GM12878 (cell line): ENCODE results near the gene MYL11. TPM values are rescaled to one million over a fixed set of nuclear protein-coding genes. Genes with fewer than 3 reads are reported as not detected.
A peak's percentile ranks its signal among the peaks of the same experiment; 100 is the strongest.

Experiments used
- CBX3 ChIP-seq: fragments of 200-600 bp; sonication (generic); IDR thresholded peaks from 2 replicates; pipeline ENCODE4 v1.6.1; 2016; ENCODE audit warnings: low read depth, borderline replicate concordance
- CHD2 ChIP-seq: IDR thresholded peaks from 2 replicates; pipeline ENCODE4 v1.6.1; 2011; ENCODE audit warnings: low read depth, low read length, improper control_type of control experiment, borderline replicate concordance
- NBN ChIP-seq: fragments of 450-650 bp; IDR thresholded peaks from 2 replicates; pipeline ENCODE4 v1.6.1; 2016
- PAX5 ChIP-seq: IDR thresholded peaks from 2 replicates; pipeline ENCODE4 v1.6.1; 2011; ENCODE audit warnings: low read depth, low read length, borderline replicate concordance
- RFX5 ChIP-seq: IDR thresholded peaks from 2 replicates; pipeline ENCODE4 v1.6.1; 2011; ENCODE audit warnings: low read depth, low read length, improper control_type of control experiment
- SRF ChIP-seq, 2 experiments: IDR thresholded peaks; 2 replicates each; pipeline ENCODE4 v1.6.1; 2011; ENCODE audit warnings: low read depth in 2 of 2, low read length in 2 of 2, mild to moderate bottlenecking in 1 of 2, moderate library complexity in 1 of 2
- YY1 ChIP-seq: IDR thresholded peaks from 2 replicates; pipeline ENCODE4 v1.6.1; 2011; ENCODE audit warnings: low read depth, mild to moderate bottlenecking, low read length
- polyA plus RNA-seq, 11 experiments: library from polyadenylated mRNA; depleted of rRNA in 4 of 11; unstranded in 6 of 11; stranded (reverse) in 5 of 11; fragments of >200 nt; fragmentation: Nextera tagmentation in 4 of 11; fragmentation: Illumina TruSeq in 1 of 11; extraction: Ambion mirVana in 4 of 11; extraction: Trizol in 1 of 11; gene quantifications; 1 replicate in 1 of 11; 2 replicates in 10 of 11; pipeline versions ENCODE4 v1.2.1 to v1.2.3, GENCODE V29; 2011 to 2016; ENCODE audit warnings: inconsistent platforms in 2 of 11, missing spikeins in 2 of 11, low read depth in 1 of 11
- total RNA-seq, 4 experiments: library from RNA; depleted of rRNA in 3 of 4; stranded (reverse); fragments of >200 nt in 3 of 4; fragmentation: Illumina TruSeq in 1 of 4; extraction: Trizol in 1 of 4; gene quantifications; 2 replicates each; pipeline versions ENCODE4 v1.2.1 to v1.2.3, GENCODE V29; 2013 to 2021
- TF ChIP-seq, protein P1 (sequence below): fragments of 450-650 bp; IDR thresholded peaks from 2 replicates; pipeline ENCODE4 v1.6.1; 2017; ENCODE audit warnings: mild to moderate bottlenecking, low read depth, inconsistent platforms; ENCODE audit not compliant: poor library complexity, severe bottlenecking
- TF ChIP-seq, protein P2 (sequence below): fragments of 450-650 bp; IDR thresholded peaks from 2 replicates; pipeline ENCODE4 v1.6.1; 2017; ENCODE audit warnings: mild to moderate bottlenecking

Gene MYL11
- total and polyA plus RNA-seq, 10 of the 15 experiments (the other 5 are each of a cell fraction or from before 2014, with no cell fraction given) = 0.19 to 1.2 (median 0.61) TPM; not detected in 5

DNA sequence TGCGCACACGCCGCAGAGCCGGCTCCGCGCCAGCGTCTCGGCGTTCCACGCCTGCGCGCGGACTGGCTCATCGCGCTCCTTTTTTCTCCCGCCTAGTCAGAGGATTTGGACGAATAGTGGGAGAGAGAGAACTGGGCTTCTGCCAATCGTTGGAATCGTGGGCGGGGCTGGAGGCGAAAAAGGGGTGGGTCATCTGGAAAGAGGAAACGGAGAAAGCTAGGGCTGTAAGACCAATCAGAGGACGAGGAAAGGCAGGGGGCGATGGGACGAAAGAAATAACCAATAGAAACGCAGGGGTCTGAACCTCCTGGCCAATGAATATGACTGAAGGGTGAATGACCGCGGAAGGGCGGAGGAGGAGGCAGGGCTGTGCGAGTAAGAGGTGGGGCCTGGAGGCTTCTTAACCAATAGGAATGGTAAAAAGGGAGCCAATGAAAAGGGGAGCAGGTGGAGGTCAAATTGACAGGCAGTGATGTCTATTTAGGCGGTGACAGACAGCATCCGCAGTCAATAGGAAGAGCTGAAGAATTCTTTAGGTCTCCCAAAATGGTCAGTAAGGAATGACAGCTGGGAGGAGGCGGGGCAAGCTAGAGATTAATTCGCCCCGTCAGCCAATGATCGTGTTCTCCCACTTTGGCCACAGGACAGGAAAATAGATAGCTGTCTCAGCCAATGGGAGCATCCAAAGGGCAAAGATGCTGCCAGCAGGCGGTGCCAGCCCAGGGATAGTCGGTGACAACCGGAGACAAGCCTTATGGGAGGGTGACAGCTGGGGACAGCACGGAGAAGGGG lies 4.0 kb upstream of the MYL11 start, which contains the start of gene TBC1D10B (continued):
- TF ChIP-seq, protein P1, sequence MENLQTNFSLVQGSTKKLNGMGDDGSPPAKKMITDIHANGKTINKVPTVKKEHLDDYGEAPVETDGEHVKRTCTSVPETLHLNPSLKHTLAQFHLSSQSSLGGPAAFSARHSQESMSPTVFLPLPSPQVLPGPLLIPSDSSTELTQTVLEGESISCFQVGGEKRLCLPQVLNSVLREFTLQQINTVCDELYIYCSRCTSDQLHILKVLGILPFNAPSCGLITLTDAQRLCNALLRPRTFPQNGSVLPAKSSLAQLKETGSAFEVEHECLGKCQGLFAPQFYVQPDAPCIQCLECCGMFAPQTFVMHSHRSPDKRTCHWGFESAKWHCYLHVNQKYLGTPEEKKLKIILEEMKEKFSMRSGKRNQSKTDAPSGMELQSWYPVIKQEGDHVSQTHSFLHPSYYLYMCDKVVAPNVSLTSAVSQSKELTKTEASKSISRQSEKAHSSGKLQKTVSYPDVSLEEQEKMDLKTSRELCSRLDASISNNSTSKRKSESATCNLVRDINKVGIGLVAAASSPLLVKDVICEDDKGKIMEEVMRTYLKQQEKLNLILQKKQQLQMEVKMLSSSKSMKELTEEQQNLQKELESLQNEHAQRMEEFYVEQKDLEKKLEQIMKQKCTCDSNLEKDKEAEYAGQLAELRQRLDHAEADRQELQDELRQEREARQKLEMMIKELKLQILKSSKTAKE = peak; percentile 92
- 0 out of 2 replicates have a peak, but pooled peaks have one; percentile 27 for TF ChIP-seq PAX5
- TF ChIP-seq CBX3 = no peak
- peak; percentile 96 for TF ChIP-seq CHD2
- no peak for TF ChIP-seq YY1
- peak; percentile 81 for TF ChIP-seq RFX5
- TF ChIP-seq SRF (IDR thresholded peaks at IDR 0.05; ENCODE audit: low read depth in 2 of 2, low read length in 2 of 2) = peak; percentile 74 to 94
- TF ChIP-seq, protein P2, sequence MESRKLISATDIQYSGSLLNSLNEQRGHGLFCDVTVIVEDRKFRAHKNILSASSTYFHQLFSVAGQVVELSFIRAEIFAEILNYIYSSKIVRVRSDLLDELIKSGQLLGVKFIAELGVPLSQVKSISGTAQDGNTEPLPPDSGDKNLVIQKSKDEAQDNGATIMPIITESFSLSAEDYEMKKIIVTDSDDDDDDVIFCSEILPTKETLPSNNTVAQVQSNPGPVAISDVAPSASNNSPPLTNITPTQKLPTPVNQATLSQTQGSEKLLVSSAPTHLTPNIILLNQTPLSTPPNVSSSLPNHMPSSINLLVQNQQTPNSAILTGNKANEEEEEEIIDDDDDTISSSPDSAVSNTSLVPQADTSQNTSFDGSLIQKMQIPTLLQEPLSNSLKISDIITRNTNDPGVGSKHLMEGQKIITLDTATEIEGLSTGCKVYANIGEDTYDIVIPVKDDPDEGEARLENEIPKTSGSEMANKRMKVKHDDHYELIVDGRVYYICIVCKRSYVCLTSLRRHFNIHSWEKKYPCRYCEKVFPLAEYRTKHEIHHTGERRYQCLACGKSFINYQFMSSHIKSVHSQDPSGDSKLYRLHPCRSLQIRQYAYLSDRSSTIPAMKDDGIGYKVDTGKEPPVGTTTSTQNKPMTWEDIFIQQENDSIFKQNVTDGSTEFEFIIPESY = peak; percentile 43; the same call in 1 of the 2 replicates
- 0 out of 2 replicates have a peak, but pooled peaks have one; percentile 29 for TF ChIP-seq NBN
